Globus pallidus (tissue), 1 donor: ENCODE measurements around the gene DRGX.

ENCODE experiments used
- DNase-seq: peaks from one replicate; pipeline ENCODE4 v3.0.0-alpha.2; 2015; ENCODE audit warnings: low spot score

The DRGX gene

DNA sequence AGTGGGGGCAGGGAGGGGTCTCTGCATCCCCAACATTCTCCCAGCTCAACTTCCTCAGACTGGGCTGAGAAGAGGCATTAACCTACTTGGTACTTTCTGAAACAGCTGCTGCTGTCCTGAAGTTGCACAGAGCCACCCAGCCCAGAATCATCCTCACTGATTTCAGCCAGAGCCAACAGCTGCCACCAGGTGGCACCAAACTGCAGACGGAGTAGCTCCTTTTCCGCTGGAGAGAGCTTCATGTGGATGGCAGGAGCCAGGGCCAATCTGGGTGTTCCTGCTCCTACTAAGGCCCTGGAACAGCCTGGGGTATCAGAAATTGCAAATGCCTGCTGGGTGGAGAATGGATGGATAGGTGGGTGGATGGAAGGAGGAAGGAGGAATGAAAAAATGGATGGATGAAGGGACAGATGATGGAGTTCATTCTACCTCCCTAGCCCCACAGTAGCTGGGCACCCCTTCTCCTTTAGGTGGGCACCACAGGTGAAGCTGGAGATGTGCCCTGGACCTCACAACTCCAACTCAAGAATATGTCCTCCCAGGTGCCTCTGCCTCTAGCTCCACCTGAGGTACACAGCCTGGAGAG lies 11.8 kb upstream of the DRGX start:
- DNase-seq = peak; percentile 68

DNA sequence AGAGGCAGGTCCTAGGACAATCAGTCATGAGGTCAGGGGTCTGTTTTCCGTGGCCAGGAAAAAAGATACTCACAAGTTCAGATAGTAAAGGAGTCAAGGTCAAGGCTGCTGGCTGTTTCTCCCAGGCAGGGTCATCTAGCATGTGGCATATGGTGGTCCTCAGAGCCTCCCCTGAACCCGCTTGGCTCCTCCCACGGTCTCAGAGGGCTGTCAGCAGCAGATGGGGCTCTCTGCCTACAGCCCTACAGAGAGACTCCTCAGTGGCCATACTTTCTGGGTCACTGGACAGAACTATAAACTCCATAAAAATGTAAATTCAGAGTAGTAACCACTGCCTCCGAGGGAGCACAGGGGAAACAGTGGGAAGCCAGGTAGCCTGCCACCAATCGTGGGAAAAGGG lies 11.3 kb upstream of the DRGX start:
- no peak for DNase-seq

DNA sequence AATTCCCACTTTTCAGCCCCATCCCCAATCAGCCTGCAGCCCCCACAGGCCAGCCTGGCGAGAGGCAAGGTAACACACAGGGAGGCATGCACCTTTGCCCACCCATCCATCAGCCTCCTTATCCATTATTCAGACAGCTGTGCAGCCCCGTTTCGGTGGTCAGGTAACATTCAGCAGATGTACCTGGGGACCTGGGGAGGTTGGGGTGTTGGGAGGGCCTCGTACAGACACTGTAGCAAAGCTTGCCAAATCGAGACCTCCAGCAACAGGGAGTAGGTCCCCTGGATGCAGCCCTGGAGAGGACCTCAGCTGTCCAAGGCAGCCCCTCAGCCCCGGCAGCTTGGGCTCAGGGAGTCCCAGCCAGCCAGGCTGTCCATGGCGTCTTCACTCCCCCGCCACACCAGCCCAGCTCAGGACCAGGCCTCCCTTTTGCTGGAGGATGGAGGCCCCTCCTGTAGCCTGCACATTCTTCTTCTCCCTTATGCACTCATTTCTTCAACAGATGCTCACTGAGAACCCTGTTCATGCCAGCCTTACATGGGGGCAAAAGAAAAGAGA lies 8.5 kb upstream of the DRGX start:
- no peak for DNase-seq

DNA sequence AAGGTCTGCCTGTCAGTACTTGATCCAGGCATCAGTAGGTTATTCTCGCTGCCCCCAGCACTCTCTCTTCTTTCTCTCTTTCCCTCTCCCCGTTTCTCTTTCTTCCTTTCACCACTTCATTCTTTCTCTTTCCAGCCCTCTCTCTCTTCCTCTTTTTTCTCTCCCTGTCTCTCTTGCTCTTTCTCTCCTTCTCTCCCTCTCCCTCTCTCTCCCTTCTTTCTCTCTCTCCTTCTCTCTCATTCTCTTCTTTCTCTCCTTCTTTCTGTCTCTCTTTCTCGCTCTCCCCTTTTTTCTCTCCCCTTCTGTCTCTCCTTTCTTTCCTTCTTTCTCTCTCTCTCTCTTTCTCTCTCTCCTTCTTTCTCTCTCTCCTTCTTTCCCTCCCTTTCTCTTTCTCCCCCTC lies 7.5 kb upstream of the DRGX start:
- no peak for DNase-seq

DNA sequence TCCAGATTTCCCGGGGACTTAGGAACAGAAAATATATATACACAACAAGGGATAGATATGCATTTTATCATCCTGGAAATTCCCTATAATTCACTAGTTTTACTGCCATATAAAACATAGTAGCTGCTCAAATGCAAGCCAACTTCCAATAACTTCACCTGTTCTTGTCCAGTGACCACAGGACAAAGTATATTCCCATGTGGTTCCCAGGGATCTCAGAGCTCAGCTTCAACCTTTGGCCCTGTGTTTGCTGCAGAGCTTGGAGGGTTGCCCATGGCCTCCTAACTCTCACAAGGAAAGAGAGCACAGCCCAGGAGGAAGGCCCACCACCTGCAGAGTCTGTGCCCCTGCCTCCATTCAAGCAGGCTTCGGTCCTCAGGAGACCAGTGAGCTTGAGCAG lies 4.5 kb upstream of the DRGX start:
- no peak for DNase-seq

DNA sequence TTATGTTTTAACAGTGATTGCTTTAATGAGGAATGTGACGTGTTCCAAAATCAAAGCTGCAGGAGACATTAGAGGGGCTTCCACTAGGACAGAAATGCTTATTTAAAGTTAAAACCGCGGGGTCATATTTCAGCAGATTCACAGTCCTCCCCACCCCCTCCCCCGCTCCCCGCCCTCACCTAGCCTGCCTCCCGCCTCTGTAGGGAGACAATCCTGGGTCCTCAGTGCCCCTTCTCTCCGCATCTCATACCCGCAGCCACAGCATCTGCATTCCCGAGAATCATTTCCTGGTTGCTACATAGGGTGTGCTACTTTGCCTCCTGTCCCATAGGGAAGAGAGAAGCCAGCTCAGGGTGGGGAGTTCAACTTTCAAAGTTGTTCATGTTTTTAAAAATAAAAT lies 3.1 kb upstream of the DRGX start:
- no peak for DNase-seq

DNA sequence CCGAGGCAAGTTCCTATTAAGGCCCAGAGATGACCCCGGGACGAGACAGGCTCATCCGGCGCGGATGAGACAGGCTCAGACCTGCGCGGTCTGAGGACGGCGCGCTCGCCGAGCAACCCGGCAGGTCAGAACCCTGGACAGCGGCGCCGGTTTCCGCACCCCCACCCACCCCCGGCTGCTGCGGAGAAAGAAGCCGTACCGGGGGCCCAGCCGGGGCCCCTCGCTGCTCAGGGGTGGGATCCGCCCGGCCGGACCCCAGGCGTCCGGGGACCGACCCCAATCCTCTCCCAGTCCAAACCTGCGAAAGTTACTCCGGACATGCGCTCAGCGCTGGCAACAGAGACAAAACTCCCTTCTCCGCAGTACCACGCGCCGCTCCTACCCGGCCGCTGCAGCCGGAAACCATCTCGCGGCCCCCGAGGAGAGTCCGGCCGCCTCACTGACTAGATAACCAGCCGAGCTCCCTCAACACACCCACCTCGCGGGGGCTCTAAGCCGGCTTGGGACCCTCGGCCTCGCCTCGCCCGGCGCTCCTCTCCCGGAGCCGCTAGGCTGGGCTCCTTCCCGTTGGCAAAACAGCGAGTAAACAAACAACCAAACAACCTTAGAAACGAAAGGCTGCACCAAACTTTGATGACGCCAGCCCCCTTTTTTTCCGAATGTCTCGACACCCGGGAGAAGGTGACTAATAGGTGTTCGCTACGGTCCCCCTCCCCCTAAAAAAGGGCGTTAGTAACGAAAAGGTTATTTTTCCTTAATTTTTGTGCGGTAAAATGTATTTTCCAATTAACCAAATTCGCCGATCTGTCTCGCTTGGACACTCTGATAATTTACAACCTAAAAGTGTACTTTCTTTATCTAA lies 2.3 kb upstream of the DRGX start:
- peak; percentile 8 for DNase-seq

DNA sequence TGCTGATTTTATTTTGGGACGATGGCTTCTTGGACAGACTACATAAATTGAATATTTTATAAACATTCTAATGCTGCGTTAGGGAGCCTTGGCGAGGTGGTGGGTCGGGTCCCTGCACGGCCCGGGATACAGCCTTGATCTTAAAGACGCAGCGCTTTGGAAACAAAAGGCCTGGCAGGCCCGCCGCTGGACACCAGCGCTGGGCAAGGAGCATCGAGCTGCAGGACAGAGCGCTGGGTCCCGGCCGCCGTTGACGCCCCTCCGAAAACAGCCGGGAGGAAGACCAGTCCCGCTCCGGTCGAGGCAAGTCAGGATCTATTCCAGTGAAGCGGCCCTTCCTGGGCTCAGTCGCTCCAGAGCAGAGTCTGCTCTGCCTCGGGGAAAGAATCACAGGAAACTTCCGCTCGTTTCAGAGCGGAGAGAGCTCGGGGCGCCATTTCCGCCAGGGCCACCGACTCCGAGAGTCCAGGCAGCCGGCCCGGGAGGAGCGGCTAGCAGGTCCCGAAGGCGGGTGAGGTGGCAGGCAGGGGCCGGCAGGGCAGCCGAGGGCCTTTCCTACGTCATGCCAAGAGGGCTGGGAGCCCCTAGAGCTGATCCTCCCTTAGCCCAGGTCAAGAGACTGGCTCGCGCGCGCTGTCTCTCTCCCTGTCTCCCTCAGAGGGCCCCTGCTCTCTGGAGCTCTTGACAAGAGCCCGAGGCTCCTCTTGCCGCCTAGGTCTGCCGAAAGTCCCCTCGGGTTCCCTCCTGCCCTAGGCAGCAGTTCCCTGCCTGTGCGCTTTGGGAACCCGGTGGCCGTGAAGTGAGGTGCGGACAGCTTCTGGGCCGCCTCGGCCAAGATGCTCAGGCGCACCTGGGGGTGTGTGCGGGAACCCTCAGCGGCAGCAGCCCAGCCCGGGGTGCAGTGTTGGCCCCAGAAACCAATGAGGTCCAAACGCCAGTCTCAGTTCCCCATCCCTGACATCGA lies 1.4 kb upstream of the DRGX start:
- DNase-seq = no peak

DNA sequence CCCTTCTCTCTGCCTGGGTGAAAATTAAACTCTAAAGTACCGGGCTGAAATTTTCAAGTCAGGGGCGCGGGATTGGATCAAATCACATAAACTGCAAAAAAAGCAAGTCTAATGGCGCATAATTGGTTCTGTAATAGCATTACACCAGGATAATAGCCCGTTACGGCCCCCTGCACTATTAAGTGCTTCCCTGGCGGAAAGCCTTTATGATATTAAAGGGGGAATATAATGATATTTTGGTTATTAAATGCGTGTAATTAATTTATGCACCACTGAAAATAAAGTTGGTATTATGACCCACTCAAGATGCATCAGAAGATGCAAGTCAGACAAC lies 744 bp upstream of the DRGX start:
- no peak for DNase-seq

DNA sequence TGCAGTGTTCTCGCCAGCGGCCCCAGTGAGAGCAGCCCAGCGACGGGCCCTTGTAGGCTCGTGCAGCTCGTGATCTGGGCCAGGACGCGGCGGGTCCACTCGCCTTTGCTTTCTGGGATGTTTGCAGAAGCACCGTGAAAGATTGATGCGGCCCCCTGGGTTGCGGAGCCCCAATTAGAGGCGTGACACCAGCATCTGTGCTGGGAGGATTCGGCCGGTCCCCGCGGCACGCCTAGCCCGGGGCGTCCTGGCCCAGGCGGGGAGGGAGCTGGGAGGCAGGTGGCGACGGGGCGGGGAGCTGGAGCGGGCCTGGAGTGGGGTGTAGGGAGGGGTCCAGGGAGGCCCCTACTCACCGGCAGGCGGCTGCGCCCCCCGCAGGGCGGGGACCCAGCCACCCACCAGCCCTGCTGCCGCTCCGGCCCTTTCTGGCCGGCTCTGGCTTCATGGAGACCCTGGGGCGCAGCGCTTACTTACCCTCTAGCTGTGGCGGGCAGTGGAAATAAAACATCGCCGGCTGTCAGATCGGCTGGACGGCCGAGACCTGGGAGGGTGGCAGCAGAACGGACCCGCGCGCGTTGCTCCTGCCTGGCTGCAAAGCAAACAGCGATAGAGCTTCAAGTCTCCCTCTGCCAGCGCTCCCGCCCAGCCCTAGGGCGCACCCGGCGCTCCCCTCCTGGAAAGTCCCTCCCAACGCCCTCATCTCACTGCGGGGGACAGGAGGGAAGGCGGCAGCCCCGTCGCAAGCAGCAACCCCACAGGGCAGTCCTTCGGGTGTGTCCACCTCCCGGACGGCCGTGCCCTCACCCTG lies 752 bp downstream of the DRGX start:
- DNase-seq = no peak

DNA sequence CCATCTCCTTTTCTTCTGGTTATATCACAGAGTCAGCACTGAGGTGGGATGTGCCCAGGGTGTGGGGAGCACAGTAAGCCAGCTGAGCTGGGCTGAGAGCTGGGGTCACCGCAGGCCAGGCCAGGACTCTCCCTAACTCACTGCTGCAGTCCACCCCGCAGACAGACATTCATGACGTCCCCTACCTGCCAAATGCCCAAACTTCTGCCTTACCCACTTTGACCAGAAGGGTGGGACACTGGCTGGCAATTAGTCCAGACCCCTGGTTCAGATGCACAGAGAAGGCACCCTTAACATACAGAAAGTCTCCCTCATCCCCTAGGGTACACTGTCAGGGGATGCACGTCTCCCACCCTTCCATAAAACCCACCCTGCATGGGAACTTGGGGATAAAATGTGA lies 2.1 kb downstream of the DRGX start:
- no peak for DNase-seq

DNA sequence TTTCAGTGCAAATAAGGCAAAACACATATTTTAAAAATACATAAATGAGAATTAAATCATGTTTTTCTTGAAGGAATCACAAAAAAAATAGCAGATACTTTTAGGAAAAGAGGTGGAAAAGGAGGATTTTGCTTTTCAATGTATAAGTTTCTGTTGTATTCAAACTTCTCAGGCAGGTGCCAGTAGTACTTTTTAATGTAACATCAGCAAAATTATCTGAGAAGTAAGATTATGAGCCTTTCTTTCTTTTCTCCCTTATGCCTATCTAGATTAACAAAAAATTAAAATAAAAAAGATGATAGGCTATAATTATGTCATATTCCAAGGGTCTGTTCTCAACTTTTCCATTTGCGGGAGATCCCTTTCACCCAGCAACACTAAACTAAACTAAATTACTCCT lies 2.6 kb downstream of the DRGX start:
- no peak for DNase-seq

DNA sequence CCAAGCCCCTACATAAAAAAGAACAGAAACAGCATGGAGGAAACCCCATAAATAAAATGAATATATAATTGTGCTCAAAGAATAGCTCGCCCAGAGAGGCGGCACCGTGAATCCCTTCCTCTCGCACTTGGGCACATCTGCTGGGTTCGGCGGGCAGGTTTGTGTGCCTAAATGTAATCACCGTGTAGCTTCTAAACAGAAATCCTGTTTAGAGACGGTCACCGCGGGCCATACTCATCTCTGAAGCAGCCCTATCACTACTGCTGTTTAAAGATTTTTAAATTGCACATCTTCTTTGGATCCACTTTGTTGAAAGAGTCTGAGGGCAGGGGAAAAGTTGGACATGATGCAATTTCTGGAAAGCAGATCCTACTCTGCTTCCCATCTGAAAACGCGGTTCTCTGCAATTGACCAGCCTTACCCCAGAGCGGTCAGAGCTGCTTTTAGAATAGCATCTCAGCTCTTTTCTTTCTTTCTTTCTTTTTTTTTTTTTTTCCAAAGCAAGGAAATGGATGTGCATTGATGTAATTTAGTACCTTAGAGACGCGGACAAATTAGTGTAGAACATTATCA lies 6.4 kb downstream of the DRGX start:
- DNase-seq = no peak

DNA sequence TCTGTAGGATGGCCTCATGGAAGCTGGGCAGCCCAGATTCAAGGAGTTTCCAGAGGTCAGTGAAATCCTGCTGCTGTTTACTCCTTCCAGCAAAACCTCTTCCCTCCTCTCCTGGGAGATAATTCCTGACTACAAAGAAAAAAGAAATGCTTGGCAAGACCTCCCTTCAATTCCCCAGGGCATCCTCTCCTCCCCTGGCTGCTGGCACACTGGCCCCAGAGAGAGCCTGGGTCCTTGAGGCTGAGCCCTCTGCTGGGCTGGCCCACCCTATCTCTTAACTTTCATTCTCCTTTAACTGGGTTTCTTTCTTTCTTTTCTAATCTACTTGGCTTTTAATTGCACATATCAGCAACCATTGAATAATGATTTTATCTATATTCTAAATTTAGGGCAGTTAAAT lies 7.7 kb downstream of the DRGX start:
- DNase-seq = no peak

DNA sequence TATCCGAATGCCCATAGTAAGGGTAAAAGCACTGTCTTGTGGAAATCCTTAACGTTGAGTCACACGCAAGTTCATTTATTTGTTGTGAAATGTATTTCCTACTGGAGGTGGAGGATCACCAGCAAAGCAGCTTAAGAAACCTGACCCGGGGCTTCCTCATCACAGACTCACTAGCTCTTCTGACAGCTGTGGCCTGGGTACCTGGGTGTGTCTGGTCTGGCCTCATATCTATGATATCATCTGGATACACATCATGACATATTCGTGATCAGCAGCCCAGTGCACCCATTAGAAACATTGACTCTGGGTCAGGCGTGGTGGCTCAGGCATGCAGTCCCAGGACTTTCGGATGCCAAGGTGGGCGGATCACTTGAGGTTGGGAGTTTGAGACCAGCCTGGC lies 8.8 kb downstream of the DRGX start:
- no peak for DNase-seq

DNA sequence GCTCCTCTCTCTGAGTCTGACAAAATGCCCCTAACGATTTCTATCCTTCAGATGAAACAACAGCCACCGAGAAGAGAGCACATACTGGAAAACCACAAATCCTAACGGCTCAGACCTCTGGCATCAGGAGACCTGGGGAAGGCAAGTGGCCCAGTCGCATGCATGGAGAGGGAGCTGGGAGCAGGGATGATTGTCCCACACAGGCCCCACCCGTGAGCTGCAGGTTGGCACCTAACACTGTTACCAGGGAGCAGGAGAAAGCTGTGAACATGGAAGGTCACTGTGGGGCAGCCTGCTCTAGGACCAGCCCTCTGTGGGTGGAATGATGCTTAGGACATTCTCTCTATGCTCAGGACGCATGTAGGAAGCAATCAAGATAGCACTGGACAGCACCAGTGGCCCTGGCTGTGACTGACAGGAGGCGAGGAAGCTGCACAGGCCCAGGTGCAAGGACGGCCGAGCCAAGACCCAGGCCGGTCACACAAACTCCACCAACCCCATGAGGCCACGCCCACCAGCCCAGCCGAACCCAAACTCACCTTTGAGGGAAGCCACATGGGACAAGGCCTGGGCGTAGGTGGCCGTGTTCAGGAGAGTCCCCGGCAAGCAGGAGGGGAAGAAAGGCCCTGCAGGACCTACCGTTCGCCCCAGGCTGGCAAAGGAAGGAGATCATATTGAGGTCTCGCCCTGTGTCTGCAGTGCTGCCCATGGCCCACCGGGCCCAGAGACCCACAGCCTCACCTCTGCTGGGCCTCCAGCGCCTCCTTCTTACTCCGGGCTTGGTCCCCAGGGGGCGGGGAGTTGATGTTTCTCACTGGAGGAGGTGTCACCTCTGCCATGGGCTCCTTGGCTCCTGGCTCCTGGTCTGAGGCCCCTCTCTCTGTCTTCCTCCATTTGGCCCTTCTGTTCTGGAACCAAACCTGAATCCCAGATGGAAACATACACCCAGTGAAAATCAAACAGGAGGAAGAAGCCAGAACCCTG lies 9.7 kb downstream of the DRGX start:
- no peak for DNase-seq

DNA sequence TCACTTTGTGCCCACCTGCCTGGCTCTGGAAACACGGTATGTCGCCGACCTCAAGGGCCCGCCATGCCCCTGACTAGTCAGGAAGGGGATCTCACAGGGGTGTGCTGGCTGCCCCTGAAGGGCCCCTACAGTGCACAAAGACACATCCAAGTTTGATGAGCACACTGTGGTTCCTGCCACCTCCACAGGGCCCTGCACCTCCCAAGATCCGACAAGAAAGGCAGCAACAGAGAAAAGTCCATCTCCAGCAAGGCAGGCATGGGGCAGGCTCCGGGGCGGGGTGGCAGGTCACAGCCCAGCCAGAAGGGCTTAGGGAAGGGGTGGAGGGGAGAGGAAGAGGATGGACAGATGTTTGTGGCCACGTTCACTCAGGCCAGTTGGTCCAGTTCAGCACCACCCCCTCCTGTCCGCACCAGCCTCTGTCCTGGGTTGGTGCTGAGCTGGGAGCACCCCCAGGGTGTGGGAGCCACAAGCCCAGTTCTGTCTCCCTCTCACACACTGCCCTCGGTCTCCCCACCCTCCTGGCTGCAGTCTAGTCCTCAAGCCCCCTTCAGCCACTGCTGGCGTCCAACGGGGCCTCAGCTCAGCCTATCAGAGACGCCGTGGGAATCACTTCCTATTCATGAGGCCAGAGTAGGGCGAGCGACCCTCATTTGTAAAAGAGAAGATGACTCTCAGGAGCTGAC lies 11.5 kb downstream of the DRGX start:
- no peak for DNase-seq

DNA sequence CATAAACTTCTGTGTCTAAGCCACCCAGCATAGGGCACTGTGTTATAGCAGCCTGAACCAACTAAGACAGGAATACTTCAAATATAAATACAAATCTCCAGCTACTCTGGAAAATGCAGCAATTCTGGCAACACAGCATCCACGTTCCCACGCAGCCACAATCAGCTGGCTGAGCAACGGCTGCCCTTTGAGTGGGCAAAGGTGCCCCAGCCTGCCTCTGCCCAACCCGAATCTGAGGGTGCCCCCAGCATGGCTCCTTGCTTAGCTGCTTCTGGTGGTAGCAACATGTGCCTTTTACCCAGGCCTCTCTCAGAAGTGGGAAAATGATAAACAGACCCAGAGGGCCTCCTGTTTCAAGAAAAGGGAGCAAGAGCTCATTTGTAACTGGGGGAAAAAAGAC lies 12.0 kb downstream of the DRGX start:
- no peak for DNase-seq

DNA sequence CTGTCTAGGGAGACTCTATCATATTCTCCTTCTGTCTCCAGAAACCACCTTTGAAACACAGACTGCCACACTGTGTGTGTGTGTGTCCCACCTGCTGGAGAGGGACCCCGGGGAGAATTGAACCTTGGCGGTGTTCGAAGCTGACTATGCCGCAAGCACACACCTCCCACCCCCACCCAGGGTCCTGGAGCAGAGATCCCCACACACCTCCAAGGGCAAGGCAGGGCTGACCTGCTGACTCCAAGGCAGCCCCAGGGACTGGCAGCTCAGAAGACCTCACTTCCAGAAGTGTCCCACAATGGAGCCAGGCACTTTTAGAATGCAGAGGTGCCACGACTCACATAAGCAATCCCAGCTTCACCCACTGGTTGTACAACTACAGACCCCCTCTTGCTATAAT lies 13.1 kb downstream of the DRGX start:
- DNase-seq = no peak

DNA sequence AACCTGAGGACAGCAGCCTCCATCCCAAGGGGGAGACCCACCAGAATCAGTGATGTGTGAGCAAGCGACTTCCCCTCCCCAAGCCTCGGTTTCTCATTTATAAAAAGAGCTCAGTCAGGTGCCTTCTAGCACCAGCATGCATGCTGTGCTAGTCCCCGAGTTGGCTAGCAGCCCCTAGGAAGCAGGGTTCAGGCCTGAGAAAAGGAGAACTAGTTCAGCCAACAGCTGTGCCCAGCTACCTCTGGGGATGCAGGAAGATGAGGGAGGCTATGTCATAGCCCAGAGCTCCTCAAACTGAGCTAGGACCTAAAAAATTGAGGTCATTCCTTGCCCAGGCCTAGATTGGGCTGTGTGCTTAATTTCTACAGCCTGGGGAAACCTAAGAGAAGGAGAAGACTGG lies 13.7 kb downstream of the DRGX start:
- no peak for DNase-seq
